Parathyroid adenoma (tissue), 2 donors: ENCODE measurements around the gene ZNF638.

Experiments used
- H2AFZ ChIP-seq: fragments of 300-600 bp; sonication (generic); one replicate; pipeline ENCODE4 v1.7.0; 2017; ENCODE audit warnings: antibody characterized with exemption, mild to moderate bottlenecking
- H3K27ac ChIP-seq: fragments of 300-600 bp; sonication (generic); one replicate; pipeline ENCODE4 v1.7.0; 2017
- H3K27me3 ChIP-seq: fragments of 300-600 bp; sonication (generic); one replicate; pipeline ENCODE4 v1.7.0; 2017; ENCODE audit warnings: low read length; ENCODE audit not compliant: control insufficient read depth, insufficient read depth
- H3K36me3 ChIP-seq: fragments of 300-600 bp; sonication (generic); one replicate; pipeline ENCODE4 v1.7.0; 2017; ENCODE audit warnings: low read length; ENCODE audit not compliant: control insufficient read depth, insufficient read depth
- H3K4me1 ChIP-seq: fragments of 300-600 bp; sonication (generic); one replicate; pipeline ENCODE4 v1.7.0; 2017; ENCODE audit warnings: control low read depth
- H3K4me2 ChIP-seq: fragments of 300-600 bp; sonication (generic); one replicate; pipeline ENCODE4 v1.7.0; 2017; ENCODE audit warnings: low read length
- H3K4me3 ChIP-seq: fragments of 300-600 bp; sonication (generic); one replicate; pipeline ENCODE4 v1.7.0; 2017; ENCODE audit warnings: low read depth, low read length
- H3K79me2 ChIP-seq: fragments of 300-600 bp; sonication (generic); one replicate; pipeline ENCODE4 v1.7.0; 2017; ENCODE audit warnings: control low read depth
- H3K9ac ChIP-seq: fragments of 300-600 bp; sonication (generic); one replicate; pipeline ENCODE4 v1.7.0; 2017; ENCODE audit warnings: mild to moderate bottlenecking
- H3K9me3 ChIP-seq: fragments of 300-600 bp; sonication (generic); one replicate; pipeline ENCODE4 v1.7.0; 2017; ENCODE audit warnings: low read length; ENCODE audit not compliant: control insufficient read depth
- TF ChIP-seq, protein P1 (sequence below): fragments of 300-600 bp; sonication (generic); IDR thresholded peaks from one replicate; pipeline ENCODE4 v1.7.0; 2017; ENCODE audit warnings: antibody characterized with exemption, mild to moderate bottlenecking
- donor health status: primary hyperparathyroidism.

ZNF638 gene

DNA sequence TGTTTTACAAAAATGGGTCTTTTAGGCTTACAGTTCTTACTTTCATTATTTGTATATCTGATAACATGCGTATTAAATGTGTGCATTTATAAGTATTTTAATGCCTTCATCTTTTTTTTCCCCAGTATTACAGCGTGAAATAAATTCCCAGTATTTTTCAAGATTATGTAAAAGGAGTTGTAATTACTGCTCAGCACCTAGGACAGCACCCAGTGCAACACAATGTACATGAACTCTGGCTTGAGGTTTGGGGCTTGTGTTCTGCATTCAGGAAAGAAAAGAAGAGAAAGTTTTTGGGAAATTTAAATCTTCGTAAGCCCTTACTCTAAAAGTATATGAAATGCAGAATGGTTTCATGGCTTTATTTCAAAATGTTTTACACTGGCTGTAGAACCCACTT lies 16.7 kb downstream of the ZNF638 start:
- H3K36me3 ChIP-seq = no peaks in the 10 kb centered on the region
- H3K9me3 ChIP-seq = no peaks in the 10 kb centered on the region

DNA sequence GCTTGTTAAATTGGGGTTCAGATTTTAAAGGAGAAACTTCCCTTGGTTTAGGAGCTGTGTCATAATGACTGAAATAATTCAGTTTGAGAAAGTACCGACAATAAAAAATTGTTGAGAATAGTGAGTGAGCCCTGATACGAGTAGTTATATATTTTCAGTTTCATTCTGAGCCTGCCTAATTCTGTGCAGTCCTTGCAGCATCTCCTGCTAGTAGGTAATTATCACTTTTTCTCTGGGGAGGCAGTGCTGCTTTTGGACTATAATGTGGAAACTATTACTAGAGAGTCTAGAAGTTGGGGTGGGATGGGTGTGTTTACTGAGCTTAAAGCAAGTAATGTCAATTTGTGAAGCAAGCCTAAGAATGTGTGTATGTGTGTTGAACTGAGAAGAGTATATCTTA lies 21.7 kb downstream of the ZNF638 start:
- H3K4me1 ChIP-seq = peaks cover 6% of the 10 kb centered on the region
- H3K4me2 ChIP-seq = no peak overlapping the region
- H3K27ac ChIP-seq = no peak overlapping the region
- H3K9ac ChIP-seq = no peak overlapping the region
- TF ChIP-seq, protein P1, sequence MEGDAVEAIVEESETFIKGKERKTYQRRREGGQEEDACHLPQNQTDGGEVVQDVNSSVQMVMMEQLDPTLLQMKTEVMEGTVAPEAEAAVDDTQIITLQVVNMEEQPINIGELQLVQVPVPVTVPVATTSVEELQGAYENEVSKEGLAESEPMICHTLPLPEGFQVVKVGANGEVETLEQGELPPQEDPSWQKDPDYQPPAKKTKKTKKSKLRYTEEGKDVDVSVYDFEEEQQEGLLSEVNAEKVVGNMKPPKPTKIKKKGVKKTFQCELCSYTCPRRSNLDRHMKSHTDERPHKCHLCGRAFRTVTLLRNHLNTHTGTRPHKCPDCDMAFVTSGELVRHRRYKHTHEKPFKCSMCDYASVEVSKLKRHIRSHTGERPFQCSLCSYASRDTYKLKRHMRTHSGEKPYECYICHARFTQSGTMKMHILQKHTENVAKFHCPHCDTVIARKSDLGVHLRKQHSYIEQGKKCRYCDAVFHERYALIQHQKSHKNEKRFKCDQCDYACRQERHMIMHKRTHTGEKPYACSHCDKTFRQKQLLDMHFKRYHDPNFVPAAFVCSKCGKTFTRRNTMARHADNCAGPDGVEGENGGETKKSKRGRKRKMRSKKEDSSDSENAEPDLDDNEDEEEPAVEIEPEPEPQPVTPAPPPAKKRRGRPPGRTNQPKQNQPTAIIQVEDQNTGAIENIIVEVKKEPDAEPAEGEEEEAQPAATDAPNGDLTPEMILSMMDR = no peak
- H3K79me2 ChIP-seq = peaks cover 28% of the 10 kb centered on the region
- no peak overlapping the region for H2AFZ ChIP-seq
- H3K36me3 ChIP-seq = no peaks in the 10 kb centered on the region
- no peaks in the 10 kb centered on the region for H3K27me3 ChIP-seq
- no peak overlapping the region for H3K4me3 ChIP-seq
- H3K9me3 ChIP-seq = no peaks in the 10 kb centered on the region

More for the DNA sequence above, 16.7 kb downstream of the ZNF638 start:
- Histone ChIP-seq H3K27ac (no peak overlapping the region), H3K27me3 (no peaks in the 10 kb centered on the region), H2AFZ (no peak overlapping the region), H3K9ac (no peak overlapping the region), H3K79me2 (peaks cover 30% of the 10 kb centered on the region), H3K4me2 (no peak overlapping the region), H3K4me3 (no peak overlapping the region), H3K4me1 (peaks cover 10% of the 10 kb centered on the region)
- TF ChIP-seq, protein P1 = no peak

DNA sequence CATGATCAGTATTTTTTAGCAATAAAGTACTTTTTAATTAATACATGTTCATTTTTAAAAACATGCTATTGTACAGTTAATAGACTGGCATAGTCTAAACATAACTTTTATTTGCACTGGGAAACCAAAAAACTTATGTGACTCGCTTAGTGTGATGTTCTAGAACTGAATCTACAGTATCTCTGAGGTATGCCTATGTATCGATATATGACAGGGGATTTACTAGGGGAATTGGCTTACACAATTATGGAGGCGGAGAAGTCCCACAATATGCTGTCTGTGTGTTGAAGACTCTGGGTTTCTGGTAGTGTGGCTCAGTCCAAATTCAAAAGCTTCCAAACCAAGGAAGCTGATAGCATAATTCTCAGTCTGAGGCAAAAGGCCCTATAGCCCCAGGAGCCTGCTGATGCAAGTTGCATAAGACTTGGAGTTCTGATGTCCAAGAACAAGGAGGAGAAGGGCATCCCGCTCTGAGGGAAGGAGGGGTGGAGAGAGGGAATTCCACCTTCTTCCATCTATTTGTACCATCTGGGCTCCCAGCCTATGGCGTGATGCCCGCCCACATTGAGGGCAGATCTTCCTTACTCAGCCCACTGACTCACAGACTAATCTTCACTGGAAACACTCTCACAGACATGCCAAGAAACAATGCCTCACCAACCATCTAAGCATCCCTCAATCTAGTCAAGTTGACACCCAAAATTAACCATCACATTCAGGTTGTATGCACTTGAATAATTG lies 27.5 kb downstream of the ZNF638 start:
- Histone ChIP-seq H2AFZ (no peak overlapping the region), H3K79me2 (peaks cover 24% of the 10 kb centered on the region), H3K9me3 (no peaks in the 10 kb centered on the region), H3K27ac (no peak overlapping the region), H3K27me3 (no peaks in the 10 kb centered on the region), H3K4me1 (peaks cover 4% of the 10 kb centered on the region), H3K36me3 (no peaks in the 10 kb centered on the region), H3K4me3 (no peak overlapping the region), H3K9ac (no peak overlapping the region), H3K4me2 (no peak overlapping the region)
- TF ChIP-seq, protein P1 = no peak

DNA sequence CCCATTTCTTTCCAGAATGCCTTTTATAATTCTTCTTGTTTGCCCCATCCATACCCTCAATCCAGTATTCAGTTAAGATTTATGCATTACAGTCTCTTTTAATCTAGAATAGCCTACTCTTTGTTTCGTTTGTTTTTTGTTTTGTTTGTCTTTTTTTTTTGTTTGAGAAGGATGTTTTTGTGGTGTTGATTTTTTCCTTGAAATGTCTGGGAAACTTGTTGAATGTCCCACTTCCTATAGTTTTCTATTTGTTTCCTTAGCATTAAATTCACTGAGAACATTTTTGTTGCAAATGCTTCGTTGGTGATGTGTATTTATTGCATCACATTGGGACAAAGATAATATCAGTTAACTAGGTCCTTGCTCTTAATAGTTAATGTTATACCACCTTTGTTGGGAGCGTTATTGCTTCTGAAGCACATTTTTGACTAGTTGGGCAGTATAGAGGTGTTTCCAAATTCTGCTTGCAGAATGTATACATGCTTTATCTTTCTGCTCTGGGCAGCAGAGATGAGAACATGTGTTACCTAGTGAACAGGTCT lies 28.9 kb downstream of the ZNF638 start:
- Histone ChIP-seq H3K4me1 (peaks cover 4% of the 10 kb centered on the region), H3K9me3 (no peaks in the 10 kb centered on the region), H3K4me3 (no peak overlapping the region), H3K4me2 (no peak overlapping the region), H3K79me2 (peaks cover 24% of the 10 kb centered on the region), H3K27ac (no peak overlapping the region), H3K36me3 (no peaks in the 10 kb centered on the region), H3K27me3 (no peaks in the 10 kb centered on the region), H3K9ac (no peak overlapping the region), H2AFZ (no peak overlapping the region)
- TF ChIP-seq, protein P1 = no peak

DNA sequence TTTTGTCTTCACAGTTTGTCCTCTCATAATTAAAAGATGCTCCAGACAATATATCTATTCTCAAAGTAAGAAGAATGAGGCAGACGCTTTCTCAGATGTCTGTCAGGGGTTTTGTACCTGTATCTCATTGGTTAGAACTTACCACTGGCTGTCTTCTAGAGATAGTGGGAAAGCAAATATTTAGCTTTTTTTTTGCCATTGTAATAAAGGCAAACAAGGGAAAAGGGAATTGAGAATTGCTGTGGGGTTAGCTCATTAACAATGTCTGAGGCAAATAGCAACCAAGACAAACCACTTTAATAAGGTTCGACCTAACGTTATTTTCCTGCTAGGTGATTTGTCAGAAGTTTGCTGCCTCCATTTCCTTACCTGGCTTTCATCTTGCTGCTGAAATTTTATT lies 30.0 kb downstream of the ZNF638 start:
- peaks cover 4% of the 10 kb centered on the region for H3K4me1 ChIP-seq
- H3K9ac ChIP-seq = no peak overlapping the region
- H3K4me2 ChIP-seq = no peak overlapping the region
- no peaks in the 10 kb centered on the region for H3K27me3 ChIP-seq
- H3K9me3 ChIP-seq = no peaks in the 10 kb centered on the region
- no peak overlapping the region for H2AFZ ChIP-seq
- no peak overlapping the region for H3K4me3 ChIP-seq
- H3K27ac ChIP-seq = no peak overlapping the region
- peaks cover 25% of the 10 kb centered on the region for H3K79me2 ChIP-seq
- TF ChIP-seq, protein P1 = no peak
- no peaks in the 10 kb centered on the region for H3K36me3 ChIP-seq
